Stomach (tissue), 4 donors: Measurements from ENCODE around the gene PLPPR2.

Experiments used
- CTCF ChIP-seq, 7 experiments: fragments of 450-650 bp in 4 of 7; fragments of 200-600 bp in 3 of 7; sonication (generic) in 3 of 7; IDR thresholded peaks; one replicate each; pipeline ENCODE4 v1.5.1; 2016 to 2019; ENCODE audit warnings: antibody characterized with exemption in 7 of 7, control low read depth in 2 of 7, mild to moderate bottlenecking in 1 of 7
- POLR2A ChIP-seq, 4 donors: fragments of 450-650 bp; IDR thresholded peaks; one replicate each; pipeline ENCODE4 v1.6.1; 2016; ENCODE audit warnings: antibody characterized with exemption in 4 of 4, control low read depth in 2 of 4, mild to moderate bottlenecking in 1 of 4, moderate library complexity in 1 of 4

GRCh38 chr19:11355160-11356073 is at the start of gene PLPPR2:
- TF ChIP-seq POLR2A (IDR thresholded peaks at IDR 0.05) (no peak), CTCF (IDR thresholded peaks at IDR 0.05) (no peak)
